Stomach (tissue), 9 donors: Measurements from ENCODE around the gene COL23A1. TPM values are rescaled to one million over a fixed set of nuclear protein-coding genes. Genes with fewer than 3 reads are reported as not detected.

Source experiments
- DNase-seq, 2 donors: peaks; one replicate each; pipeline versions ENCODE4 v3.0.0 to v3.0.0-alpha.2; 2013 to 2019
- H3K27ac ChIP-seq, 5 donors: fragments of 200-600 bp in 4 of 5; sonication (generic) in 4 of 5; one replicate each; pipeline ENCODE4 v1.5.1; 2013 to 2019; ENCODE audit warnings: mild to moderate bottlenecking in 1 of 5, moderate library complexity in 1 of 5
- H3K27me3 ChIP-seq, 3 donors: fragments of 200-600 bp; sonication (generic); one replicate each; pipeline ENCODE4 v1.5.1; 2017 to 2019; ENCODE audit warnings: mixed run types in 1 of 3
- H3K36me3 ChIP-seq, 4 donors: fragments of 200-600 bp; sonication (generic); 1 replicate in 3 of 4; 2 replicates in 1 of 4; pipeline ENCODE4 v1.5.1; 2016 to 2019
- H3K4me1 ChIP-seq, 4 donors: fragments of 200-600 bp; sonication (generic); one replicate each; pipeline ENCODE4 v1.5.1; 2016 to 2019
- H3K4me3 ChIP-seq, 4 donors: fragments of 200-600 bp; sonication (generic) in 3 of 4; one replicate each; pipeline ENCODE4 v1.5.1; 2016 to 2019; ENCODE audit warnings: mild to moderate bottlenecking in 1 of 4
- H3K9me3 ChIP-seq, 4 donors: fragments of 200-600 bp; sonication (generic); one replicate each; pipeline ENCODE4 v1.5.1; 2016 to 2019
- CTCF ChIP-seq, 7 experiments: fragments of 450-650 bp in 4 of 7; fragments of 200-600 bp in 3 of 7; sonication (generic) in 3 of 7; IDR thresholded peaks; one replicate each; pipeline ENCODE4 v1.5.1; 2016 to 2019; ENCODE audit warnings: antibody characterized with exemption in 7 of 7, control low read depth in 2 of 7, mild to moderate bottlenecking in 1 of 7
- EP300 ChIP-seq: sonication (generic); formaldehyde crosslinking; IDR thresholded peaks from one replicate; pipeline ENCODE4 v1.6.1; 2017; ENCODE audit warnings: antibody characterized with exemption
- POLR2A ChIP-seq, 4 donors: fragments of 450-650 bp; IDR thresholded peaks; one replicate each; pipeline ENCODE4 v1.6.1; 2016; ENCODE audit warnings: antibody characterized with exemption in 4 of 4, control low read depth in 2 of 4, mild to moderate bottlenecking in 1 of 4, moderate library complexity in 1 of 4
- POLR2AphosphoS5 ChIP-seq, 3 donors: sonication (generic); formaldehyde crosslinking; IDR thresholded peaks; one replicate each; pipeline ENCODE4 v1.6.1; 2016; ENCODE audit warnings: antibody characterized with exemption in 3 of 3
- WGBS, 5 donors: extraction: QIAGEN DNeasy Blood & Tissue Kit in 3 of 5; methylation state at CpG; one replicate each; pipeline versions ENCODE4 v1.1.5 to v1.1.7; 2013 to 2018; 5-methylcytosine and 5-hydroxymethylcytosine counted together
- intact Hi-C: fragments of 100-400 bp; cut with DNase I; formaldehyde crosslinking; loops from one replicate; pipeline ENCODE4 v1.15.1; 2023; ENCODE audit warnings: low total_unique reads
- polyA plus RNA-seq, 3 donors: library from polyadenylated mRNA; stranded (reverse); fragments of 200-250 nt; gene quantifications; one replicate each; pipeline ENCODE4 v1.2.3, GENCODE V29; 2013
- total RNA-seq, 5 donors: library from RNA; depleted of rRNA; stranded (reverse); fragments of >200 nt; gene quantifications; one replicate each; pipeline versions ENCODE4 v1.1.0 to v1.2.3, GENCODE V29; 2014 to 2016
- donor health status: healthy with polysubstance abuse.
- donor health status: Bipolar disorder and iron deficiency.
- donor health status: healthy.

COL23A1 gene
- total and polyA plus RNA-seq, 8 donors = under 0.01 to 7.0 (median 1.4) TPM

GRCh38 chr5:178346607-178347334, 243.4 kb downstream of the COL23A1 start:
- WGBS, 5 donors = 82 to 85% (median 83%) methylated on average over 20 of the region's 20 CpGs
- no peak overlapping the region for H3K27ac ChIP-seq
- intact Hi-C loops = no loop called here
- H3K4me3 ChIP-seq = no peak overlapping the region
- H3K27me3 ChIP-seq = peaks cover 0 to 31% (median 0%) of the 10 kb centered on the region in 3 donors
- H3K4me1 ChIP-seq = no peaks in the 10 kb centered on the region
- no peak for TF ChIP-seq EP300
- no peak for TF ChIP-seq CTCF (IDR thresholded peaks at IDR 0.05)
- TF ChIP-seq POLR2A (IDR thresholded peaks at IDR 0.05) = no peak
- TF ChIP-seq POLR2AphosphoS5 (IDR thresholded peaks at IDR 0.05) = no peak
- no peaks in the 10 kb centered on the region for H3K9me3 ChIP-seq
- DNase-seq = no peak
- H3K36me3 ChIP-seq = no peaks in the 10 kb centered on the region

- no peak overlapping the region for H3K27ac ChIP-seq
- H3K4me1 ChIP-seq = no peaks in the 10 kb centered on the region
- 54 to 78% (median 69%) methylated on average over 6 of the region's 6 CpGs for WGBS, 5 donors
- H3K27me3 ChIP-seq = peaks cover 0 to 8% (median 0%) of the 10 kb centered on the region in 3 donors
- intact Hi-C loops = no loop called here
- TF ChIP-seq CTCF (IDR thresholded peaks at IDR 0.05) (no peak), EP300 (no peak)
- DNase-seq = no peak
- no peaks in the 10 kb centered on the region for H3K9me3 ChIP-seq
- H3K4me3 ChIP-seq = no peak overlapping the region
- no peaks in the 10 kb centered on the region for H3K36me3 ChIP-seq
Measured at GRCh38 chr5:178343306-178343705, 246.9 kb downstream of the COL23A1 start.

- intact Hi-C loops = no loop called here
Measured at GRCh38 chr5:178341851-178342140, 248.4 kb downstream of the COL23A1 start.

GRCh38 chr5:178341091-178341850, 248.9 kb downstream of the COL23A1 start:
- Histone ChIP-seq H3K4me1 (peaks cover 0 to 4% (median 0%) of the 10 kb centered on the region in 4 donors), H3K27ac (no peak overlapping the region), H3K27me3 (peaks cover 0 to 8% (median 0%) of the 10 kb centered on the region in 3 donors), H3K4me3 (no peak overlapping the region), H3K9me3 (no peaks in the 10 kb centered on the region), H3K36me3 (no peaks in the 10 kb centered on the region)
- intact Hi-C loops = no loop called here
- no peak for DNase-seq
- TF ChIP-seq POLR2A (IDR thresholded peaks at IDR 0.05) = no peak
- WGBS, 5 donors = 85 to 95% (median 90%) methylated on average over 13 to 15 of the region's 15 CpGs

More at GRCh38 chr5:178341851-178342140, 248.4 kb downstream of the COL23A1 start:
- no peak for TF ChIP-seq POLR2AphosphoS5 (IDR thresholded peaks at IDR 0.05)
- TF ChIP-seq POLR2A (IDR thresholded peaks at IDR 0.05) = no peak
- TF ChIP-seq EP300 = no peak
- TF ChIP-seq CTCF (IDR thresholded peaks at IDR 0.05) = no peak
- Histone ChIP-seq H3K27ac (no peak overlapping the region), H3K27me3 (peaks cover 0 to 8% (median 0%) of the 10 kb centered on the region in 3 donors), H3K36me3 (no peaks in the 10 kb centered on the region), H3K9me3 (no peaks in the 10 kb centered on the region), H3K4me3 (no peak overlapping the region), H3K4me1 (peaks cover 0 to 3% (median 0%) of the 10 kb centered on the region in 4 donors)
- no peak for DNase-seq
- 68 to 89% (median 85%) methylated on average over 10 of the region's 10 CpGs for WGBS, 5 donors

- no peaks in the 10 kb centered on the region for H3K36me3 ChIP-seq
- intact Hi-C loops = no loop called here
- DNase-seq = no peak
- H3K4me1 ChIP-seq = peaks cover 0 to 4% (median 0%) of the 10 kb centered on the region in 4 donors
- WGBS, 5 donors = 95 to 99% (median 98%) methylated on average over 7 to 9 of the region's 9 CpGs
- H3K27ac ChIP-seq = no peak overlapping the region
- TF ChIP-seq CTCF (IDR thresholded peaks at IDR 0.05) = no peak
- TF ChIP-seq POLR2AphosphoS5 (IDR thresholded peaks at IDR 0.05) = no peak
- no peak for TF ChIP-seq POLR2A (IDR thresholded peaks at IDR 0.05)
- TF ChIP-seq EP300 = no peak
- peaks cover 0 to 8% (median 0%) of the 10 kb centered on the region in 3 donors for H3K27me3 ChIP-seq
- H3K9me3 ChIP-seq = no peaks in the 10 kb centered on the region
- H3K4me3 ChIP-seq = no peak overlapping the region
Measured at GRCh38 chr5:178340637-178341036, 249.6 kb downstream of the COL23A1 start.
